HUES64 (cell line): Measurements from ENCODE around the gene LRRC70.
A peak's percentile ranks its signal among the peaks of the same experiment; 100 is the strongest.
"Not testable (repeated sequence)": the region's sequence is repeated elsewhere in the genome, so short reads cannot be mapped to it uniquely, and the experiment has no call there.

Experiments used
- H3K27ac ChIP-seq: 2 replicates; pipeline ENCODE4 v1.7.0; 2013; ENCODE audit warnings: low read depth, low read length, inconsistent platforms
- H3K27me3 ChIP-seq: 2 replicates; pipeline ENCODE4 v1.6.1; 2013; ENCODE audit warnings: mild to moderate bottlenecking, low read length; ENCODE audit not compliant: insufficient read depth
- H3K36me3 ChIP-seq: 2 replicates; pipeline ENCODE4 v1.6.1; 2013; ENCODE audit warnings: mild to moderate bottlenecking, low read length; ENCODE audit not compliant: insufficient read depth
- H3K4me1 ChIP-seq: 2 replicates; pipeline ENCODE4 v1.6.1; 2013; ENCODE audit warnings: mild to moderate bottlenecking, low read length, moderate library complexity; ENCODE audit not compliant: insufficient read depth
- H3K4me3 ChIP-seq: 2 replicates; pipeline ENCODE4 v1.5.1; 2013; ENCODE audit warnings: mild to moderate bottlenecking, low read length, moderate library complexity
- H3K9ac ChIP-seq: 2 replicates; pipeline ENCODE4 v1.6.1; 2013; ENCODE audit warnings: mild to moderate bottlenecking, low read depth, low read length
- H3K9me3 ChIP-seq: 2 replicates; pipeline ENCODE4 v1.6.1; 2013; ENCODE audit warnings: low read depth, low read length; ENCODE audit not compliant: insufficient read depth
- WGBS: fragments of 150-250, 120-280 bp; methylation state at CpG from one replicate; pipeline ENCODE4 v1.1.7; 2013; ENCODE audit warnings: missing lambda C conversion rate; 5-methylcytosine and 5-hydroxymethylcytosine counted together

Gene LRRC70

DNA sequence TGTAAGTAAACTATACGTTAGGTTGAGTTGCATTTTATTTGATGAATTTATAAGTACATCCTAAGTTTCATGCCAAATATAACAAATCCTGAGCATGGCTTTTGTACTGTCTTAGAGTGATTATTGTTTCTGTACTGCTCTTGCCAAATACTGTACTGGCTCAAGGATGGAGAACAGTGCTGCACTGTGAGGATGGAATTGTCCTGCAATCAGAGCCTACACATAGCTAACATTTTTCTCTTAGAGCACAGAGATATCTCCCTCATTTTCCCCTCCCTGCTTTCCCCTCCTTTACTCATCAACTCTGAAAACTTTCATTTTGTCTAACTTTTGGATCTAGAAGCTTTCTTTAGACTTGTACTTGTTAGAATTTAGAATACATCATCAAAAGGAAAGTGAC is 28.3 kb downstream of the LRRC70 start:
- Histone ChIP-seq H3K4me3 (no peak overlapping the region), H3K9ac (no peak overlapping the region), H3K36me3 (peaks cover 12% of the 10 kb centered on the region; the same call in 1 of the 2 replicates), H3K4me1 (no peaks in the 10 kb centered on the region), H3K27me3 (no peaks in the 10 kb centered on the region), H3K27ac (no peak overlapping the region), H3K9me3 (no peaks in the 10 kb centered on the region)
- WGBS = 100% methylated on average over 1 of the region's 1 CpG

DNA sequence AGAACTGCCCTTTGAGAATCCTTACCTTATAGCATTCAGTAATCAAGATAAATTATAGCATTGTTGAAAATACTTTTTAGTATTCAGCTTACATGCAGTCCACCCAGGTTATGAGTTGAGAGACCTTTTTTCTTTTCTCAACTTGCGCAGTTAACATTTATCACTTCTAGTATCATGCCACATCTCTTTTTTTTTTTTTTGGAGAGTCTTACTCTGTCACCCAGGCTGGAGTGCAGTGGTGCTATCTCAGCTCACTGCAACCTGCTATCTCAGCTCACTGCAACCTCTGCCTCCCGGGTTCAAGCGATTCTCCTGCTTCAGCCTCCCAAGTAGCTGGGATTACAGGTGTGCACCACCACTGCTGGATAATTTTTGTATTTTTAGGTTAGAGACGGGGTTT is 29.0 kb downstream of the LRRC70 start:
- Histone ChIP-seq H3K4me3 (no peak overlapping the region), H3K36me3 (peaks cover 5% of the 10 kb centered on the region; the same call in 1 of the 2 replicates), H3K27me3 (no peaks in the 10 kb centered on the region), H3K9ac (no peak overlapping the region), H3K4me1 (no peaks in the 10 kb centered on the region), H3K9me3 (no peaks in the 10 kb centered on the region), H3K27ac (no peak overlapping the region)
- WGBS = 98% methylated on average over 4 of the region's 4 CpGs

- H3K27me3 ChIP-seq = no peaks in the 10 kb centered on the region
- peaks cover 6% of the 10 kb centered on the region; the same call in 1 of the 2 replicates for H3K36me3 ChIP-seq
- 92% methylated on average over 7 of the region's 7 CpGs for WGBS
- H3K9me3 ChIP-seq = no peaks in the 10 kb centered on the region
- H3K9ac ChIP-seq = no peak overlapping the region
- H3K4me3 ChIP-seq = no peak overlapping the region
- no peaks in the 10 kb centered on the region for H3K4me1 ChIP-seq
- H3K27ac ChIP-seq = no peak overlapping the region
Observed at GRCh38 chr5:62608529-62609511, 30.2 kb downstream of the LRRC70 start.

DNA sequence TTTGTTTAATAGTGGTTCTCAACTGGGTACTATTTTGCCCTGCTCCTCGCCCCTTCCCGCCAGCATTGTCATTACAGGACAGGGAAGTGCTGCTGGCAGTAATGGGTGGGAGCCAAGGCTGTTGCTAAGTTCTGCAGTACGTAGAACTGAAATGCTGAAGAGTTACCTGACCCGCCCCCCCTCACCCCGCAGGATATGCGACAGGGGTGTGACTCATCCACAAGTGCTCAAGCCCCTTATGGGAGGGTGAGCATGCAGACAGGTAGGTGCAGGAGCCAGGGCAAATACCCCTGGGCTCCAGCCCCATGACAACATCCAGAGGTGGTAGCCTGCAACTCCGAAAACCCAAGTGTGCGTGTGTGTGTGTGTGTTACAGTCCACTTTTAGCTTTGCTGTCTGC is 35.7 kb downstream of the LRRC70 start:
- Histone ChIP-seq H3K36me3 (peaks cover 10% of the 10 kb centered on the region; the same call in 1 of the 2 replicates), H3K9ac (no peak overlapping the region), H3K27ac (no peak overlapping the region), H3K9me3 (no peaks in the 10 kb centered on the region; the same call in 1 of the 2 replicates), H3K4me3 (no peak overlapping the region), H3K4me1 (no peaks in the 10 kb centered on the region), H3K27me3 (no peaks in the 10 kb centered on the region)
- WGBS = 91% methylated on average over 8 of the region's 8 CpGs

DNA sequence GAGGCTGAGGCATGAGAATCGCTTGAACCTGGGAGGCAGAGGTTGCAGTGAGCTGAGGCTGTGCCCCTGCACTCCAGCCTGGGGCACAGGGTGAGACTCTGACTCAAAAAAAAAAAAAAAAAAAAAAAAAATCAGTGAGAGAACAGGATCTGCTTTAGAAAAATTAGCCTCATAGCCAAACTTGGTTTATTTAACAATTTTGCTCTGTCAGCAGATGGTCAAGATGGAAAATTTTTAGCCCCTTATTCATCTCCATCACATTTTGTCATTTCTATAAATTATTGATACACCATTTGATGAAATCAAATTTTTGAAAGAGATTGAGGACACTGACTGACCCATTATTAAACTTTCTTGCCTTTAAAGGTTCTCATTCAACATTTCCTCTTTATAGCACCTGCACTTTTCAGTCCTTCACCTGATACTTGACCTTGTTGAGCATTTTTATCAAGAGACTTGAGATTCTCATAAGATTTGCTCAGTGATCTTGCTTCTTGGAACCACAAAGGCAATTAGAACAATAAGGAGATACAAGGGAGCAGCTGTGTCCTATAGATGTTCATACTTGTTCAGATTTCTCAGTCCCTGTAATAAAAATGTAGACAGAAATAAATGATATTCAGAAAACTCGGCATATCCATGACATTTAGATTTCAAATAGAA is 38.1 kb downstream of the LRRC70 start:
- H3K4me1 ChIP-seq = peaks cover 11% of the 10 kb centered on the region
- WGBS = 100% methylated on average over 2 of the region's 2 CpGs
- peaks cover 10% of the 10 kb centered on the region; the same call in 1 of the 2 replicates for H3K36me3 ChIP-seq
- no peak overlapping the region for H3K4me3 ChIP-seq
- H3K27me3 ChIP-seq = no peaks in the 10 kb centered on the region
- no peak overlapping the region for H3K9ac ChIP-seq
- H3K27ac ChIP-seq = no peak overlapping the region
- H3K9me3 ChIP-seq = no peaks in the 10 kb centered on the region; the same call in 1 of the 2 replicates

- Histone ChIP-seq H3K27me3 (no peaks in the 10 kb centered on the region), H3K9ac (no peak overlapping the region), H3K9me3 (no peaks in the 10 kb centered on the region; the same call in 1 of the 2 replicates), H3K27ac (no peak overlapping the region), H3K4me1 (peaks cover 23% of the 10 kb centered on the region), H3K4me3 (no peak overlapping the region), H3K36me3 (peaks cover 10% of the 10 kb centered on the region; the same call in 1 of the 2 replicates)
Observed at GRCh38 chr5:62617943-62618342, 39.3 kb downstream of the LRRC70 start.

DNA sequence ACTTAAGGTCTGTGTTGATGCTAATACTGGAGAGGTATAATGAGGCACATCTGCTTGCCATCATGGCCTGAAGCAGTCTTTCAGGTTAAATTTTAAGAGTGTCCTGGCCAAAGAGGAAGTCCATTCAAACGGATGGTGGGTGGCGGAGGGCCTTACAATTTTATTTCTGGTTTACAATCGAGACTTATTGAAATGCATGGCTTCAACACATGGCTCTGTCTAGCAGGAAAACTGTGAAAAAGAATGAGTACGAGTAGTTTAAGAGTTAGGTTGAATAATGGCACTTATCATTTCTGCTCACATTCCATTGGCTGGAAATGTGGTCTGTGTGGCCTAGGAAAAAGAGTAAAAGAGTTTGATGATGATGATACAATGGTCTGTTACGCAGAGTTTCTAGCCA is 42.1 kb downstream of the LRRC70 start:
- 76% methylated on average over 5 of the region's 5 CpGs for WGBS
- Histone ChIP-seq H3K27ac (no peak overlapping the region; the same call in 1 of the 2 replicates), H3K4me3 (peak overlapping the region; percentile 6; the same call in 1 of the 2 replicates)

DNA sequence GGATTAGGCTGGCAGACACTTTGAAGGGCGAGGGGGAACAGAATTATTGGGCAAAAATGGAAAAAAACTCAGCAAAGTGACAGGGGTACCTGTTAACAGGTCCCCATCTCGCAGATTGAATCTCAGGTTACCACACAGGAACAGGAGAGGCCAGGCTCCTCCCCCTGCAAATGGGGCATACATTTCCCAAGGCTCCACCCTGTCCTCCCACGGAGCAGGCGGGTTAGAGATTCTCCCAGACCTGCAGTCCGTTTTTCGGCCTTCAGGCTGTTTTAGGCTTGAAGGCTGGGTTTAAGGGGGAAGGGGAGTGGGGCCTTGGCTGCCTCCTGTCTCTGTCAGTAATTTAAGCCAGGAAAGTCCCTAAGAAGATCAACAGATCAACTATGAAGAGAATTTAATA is 42.7 kb downstream of the LRRC70 start:
- 18% methylated on average over 6 of the region's 6 CpGs for WGBS
- no peak overlapping the region for H3K9ac ChIP-seq
- no peaks in the 10 kb centered on the region for H3K9me3 ChIP-seq
- no peaks in the 10 kb centered on the region for H3K27me3 ChIP-seq
- H3K27ac ChIP-seq = peak overlapping the region; percentile 7; the same call in 1 of the 2 replicates
- peaks cover 28% of the 10 kb centered on the region for H3K4me1 ChIP-seq
- peak overlapping the region; percentile 6; the same call in 1 of the 2 replicates for H3K4me3 ChIP-seq
- no peaks in the 10 kb centered on the region for H3K36me3 ChIP-seq

More for the DNA sequence above, 42.1 kb downstream of the LRRC70 start:
- H3K9me3 ChIP-seq = no peaks in the 10 kb centered on the region
- no peak overlapping the region for H3K9ac ChIP-seq
- no peaks in the 10 kb centered on the region for H3K27me3 ChIP-seq
- no peaks in the 10 kb centered on the region for H3K36me3 ChIP-seq
- peaks cover 27% of the 10 kb centered on the region for H3K4me1 ChIP-seq

GRCh38 chr5:62623271-62623670 is 44.7 kb downstream of the LRRC70 start:
- Histone ChIP-seq H3K4me3 (no peak overlapping the region), H3K9ac (no peak overlapping the region), H3K9me3 (no peaks in the 10 kb centered on the region), H3K36me3 (peaks cover 11% of the 10 kb centered on the region), H3K4me1 (peaks cover 48% of the 10 kb centered on the region), H3K27me3 (no peaks in the 10 kb centered on the region), H3K27ac (no peak overlapping the region)
- WGBS = no CpG with 5 or more reads among the region's 1 CpG

DNA sequence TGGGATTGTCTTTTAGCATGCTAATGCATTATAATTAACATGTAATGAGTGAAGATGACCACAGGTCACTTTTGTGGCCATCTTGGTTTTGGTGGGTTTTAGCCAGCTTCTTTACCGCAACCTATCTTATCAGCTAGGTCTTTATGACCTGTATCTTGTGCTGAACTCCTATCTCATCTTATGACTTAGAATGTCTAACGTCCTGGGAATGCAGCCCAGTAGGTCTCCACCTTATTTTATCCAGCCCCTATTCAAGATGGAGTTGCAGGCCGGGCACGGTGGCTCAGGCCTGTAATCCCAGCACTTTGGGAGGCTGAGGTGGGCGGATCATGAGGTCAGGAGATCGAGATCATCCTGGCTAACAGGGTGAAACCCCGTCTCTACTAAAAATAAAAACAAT is 45.8 kb downstream of the LRRC70 start:
- not testable (repeated sequence) for H3K4me3 ChIP-seq, H3K27me3 ChIP-seq, H3K9me3 ChIP-seq, H3K9ac ChIP-seq, H3K27ac ChIP-seq
- Histone ChIP-seq H3K36me3 (peaks cover 22% of the 10 kb centered on the region), H3K4me1 (peaks cover 50% of the 10 kb centered on the region)
- 94% methylated on average over 6 of the region's 7 CpGs for WGBS

- Histone ChIP-seq H3K27ac (peak overlapping the region; percentile 70; the same call in 1 of the 2 replicates), H3K27me3 (no peaks in the 10 kb centered on the region), H3K9me3 (no peaks in the 10 kb centered on the region), H3K4me1 (peaks cover 41% of the 10 kb centered on the region), H3K9ac (no peak overlapping the region), H3K36me3 (peaks cover 30% of the 10 kb centered on the region), H3K4me3 (no peak overlapping the region)
- no CpG with 5 or more reads among the region's 2 CpGs for WGBS
Observed at GRCh38 chr5:62626534-62626933, 47.9 kb downstream of the LRRC70 start.
